Embryonic facial prominence (tissue), 1 donor: Measurements from ENCODE around the gene CFAP20DC.
"Not testable (repeated sequence)": the region's sequence is repeated elsewhere in the genome, so short reads cannot be mapped to it uniquely, and the experiment has no call there.

ENCODE experiments used
- DNase-seq: peaks from one replicate; pipeline ENCODE4 v3.0.0-alpha.2; 2016; ENCODE audit errors: extremely low spot score

The CFAP20DC gene

DNA sequence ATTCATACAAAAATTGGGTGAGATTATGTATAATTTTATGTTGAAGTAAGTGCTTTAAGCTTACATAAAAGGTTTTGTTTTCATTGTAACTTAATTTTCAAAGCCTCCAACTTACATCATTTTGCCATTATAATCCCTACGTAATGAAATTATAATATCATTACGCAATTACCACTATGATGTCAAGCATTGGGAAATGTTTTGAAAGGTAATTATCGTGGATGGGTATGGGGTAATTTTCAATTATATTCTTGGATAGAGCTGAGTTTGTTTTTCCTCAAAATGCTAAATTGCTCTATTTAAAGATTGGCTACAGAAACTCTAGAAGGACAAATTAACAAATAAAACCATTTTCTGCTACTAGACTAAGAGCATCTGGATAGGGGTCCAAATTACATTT is 303.1 kb downstream of the CFAP20DC start:
- no peak for DNase-seq

DNA sequence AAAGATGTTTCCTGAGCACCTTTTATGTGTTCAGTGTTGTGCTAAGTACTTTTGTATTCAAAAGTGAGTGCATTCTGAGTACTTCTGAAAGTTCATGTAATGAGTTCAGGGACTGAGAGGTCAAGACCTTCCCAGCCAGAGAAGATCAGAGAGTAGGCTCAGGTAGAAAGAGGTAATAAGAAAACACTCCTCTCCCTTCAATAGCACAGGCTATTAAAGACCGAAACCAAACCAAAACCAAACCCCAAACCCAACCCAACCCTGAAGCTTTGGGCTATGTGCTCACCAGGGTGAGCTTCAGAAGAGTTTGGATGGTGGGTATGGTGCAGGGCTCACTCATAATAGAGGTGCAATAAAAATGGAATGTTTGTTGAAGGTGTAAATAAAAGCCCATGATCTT is 306.5 kb downstream of the CFAP20DC start:
- DNase-seq: no peak

DNA sequence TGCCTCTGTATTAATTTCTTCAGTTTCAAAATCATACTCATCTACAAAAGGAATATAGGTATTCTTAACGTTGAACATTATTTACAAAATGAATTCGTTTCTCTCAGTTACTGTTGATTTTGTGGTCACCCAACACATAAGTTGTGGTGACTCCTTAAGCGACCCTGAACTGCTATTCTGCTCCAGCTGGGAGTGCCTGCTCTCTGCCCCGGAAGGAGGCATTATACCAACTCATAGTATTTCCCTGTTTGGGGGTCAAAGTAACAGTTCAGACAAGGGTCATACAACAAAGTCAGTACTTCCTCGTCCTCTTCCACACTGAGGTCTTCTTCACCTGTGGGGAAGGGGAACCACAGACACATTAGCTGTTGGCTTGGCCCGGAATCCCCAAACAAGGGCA is 307.6 kb downstream of the CFAP20DC start:
- DNase-seq: no peak

DNA sequence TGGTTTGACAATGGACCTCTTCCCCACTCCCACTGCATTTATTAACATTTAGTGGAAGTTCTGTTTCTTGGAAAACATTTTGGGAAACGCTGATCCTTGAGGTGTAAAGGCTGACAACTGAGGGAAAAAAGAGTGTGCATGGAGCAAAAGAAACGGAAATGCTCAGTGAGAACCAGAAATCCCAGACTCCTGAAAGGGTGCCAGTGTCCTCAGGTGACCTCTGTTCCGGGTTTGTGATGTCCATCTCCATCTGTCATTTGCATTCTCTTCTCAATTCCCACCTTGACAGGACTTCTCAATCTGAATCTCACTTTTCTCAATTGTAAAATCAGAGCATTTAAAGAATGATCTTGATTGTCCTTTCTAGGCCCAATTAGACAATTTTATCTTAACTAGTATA is 312.2 kb downstream of the CFAP20DC start:
- DNase-seq: no peak

DNA sequence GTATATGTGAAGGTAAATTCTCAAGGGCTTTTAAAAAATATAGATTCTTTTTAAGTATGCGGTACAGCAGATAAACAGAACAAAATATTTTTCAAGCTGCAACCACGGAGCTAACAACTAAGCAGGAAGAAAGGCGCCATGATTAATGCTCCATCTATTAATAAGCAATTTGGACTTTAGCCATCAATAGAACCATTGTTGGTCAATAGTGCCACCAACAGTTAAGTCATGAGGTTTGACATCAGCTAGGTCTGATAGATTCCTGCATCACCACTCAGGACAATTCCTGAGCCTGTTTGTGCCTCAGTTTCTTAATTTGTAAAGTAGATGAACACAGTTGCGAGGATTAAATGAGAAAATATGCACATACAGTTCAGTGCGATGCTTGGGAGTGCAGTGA is 318.2 kb downstream of the CFAP20DC start:
- DNase-seq: no peak

DNA sequence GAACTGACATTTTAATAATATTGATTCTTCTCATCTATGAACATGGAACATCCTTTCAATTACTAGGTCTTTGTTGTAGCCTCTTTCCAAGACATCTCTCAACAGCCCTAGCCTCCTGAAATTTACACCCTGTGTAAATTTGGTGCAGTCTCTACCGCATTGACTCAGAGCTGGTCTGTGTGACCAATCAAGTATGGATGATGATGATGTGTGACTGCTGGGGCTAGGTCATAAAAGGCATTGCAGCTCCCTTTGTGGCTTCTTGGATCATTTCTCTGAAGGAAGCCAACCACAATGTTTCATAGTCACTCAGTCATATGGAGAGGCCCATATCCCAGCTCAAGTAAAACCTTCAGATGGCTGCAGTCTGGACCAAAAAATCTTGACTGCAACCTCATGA is 321.1 kb downstream of the CFAP20DC start:
- DNase-seq: no peak

DNA sequence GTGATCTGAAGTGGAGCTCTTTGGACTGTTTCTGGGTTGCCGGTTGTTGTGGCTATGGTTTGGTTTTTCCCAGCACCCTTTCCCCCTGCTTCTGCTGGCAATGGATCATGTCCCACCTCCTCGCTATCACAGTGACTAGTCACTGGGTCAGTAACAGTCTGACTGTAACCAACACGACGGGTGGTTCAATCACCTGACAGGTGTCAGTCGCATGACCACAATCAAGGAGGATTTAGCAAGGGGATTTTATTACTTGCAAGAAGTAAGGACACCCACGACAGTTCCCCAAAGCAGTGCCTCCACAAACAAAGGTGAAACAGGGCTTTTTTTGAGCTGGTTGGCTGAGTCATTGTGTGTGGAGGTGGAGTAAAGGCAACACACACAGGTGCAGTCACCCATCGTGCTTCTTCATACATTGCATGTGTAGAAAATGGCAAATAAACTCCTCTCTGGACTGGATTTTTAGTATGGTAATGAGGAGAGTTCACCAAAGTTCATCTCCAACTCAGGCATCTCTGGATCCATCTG is 324.4 kb downstream of the CFAP20DC start:
- DNase-seq: no peak

DNA sequence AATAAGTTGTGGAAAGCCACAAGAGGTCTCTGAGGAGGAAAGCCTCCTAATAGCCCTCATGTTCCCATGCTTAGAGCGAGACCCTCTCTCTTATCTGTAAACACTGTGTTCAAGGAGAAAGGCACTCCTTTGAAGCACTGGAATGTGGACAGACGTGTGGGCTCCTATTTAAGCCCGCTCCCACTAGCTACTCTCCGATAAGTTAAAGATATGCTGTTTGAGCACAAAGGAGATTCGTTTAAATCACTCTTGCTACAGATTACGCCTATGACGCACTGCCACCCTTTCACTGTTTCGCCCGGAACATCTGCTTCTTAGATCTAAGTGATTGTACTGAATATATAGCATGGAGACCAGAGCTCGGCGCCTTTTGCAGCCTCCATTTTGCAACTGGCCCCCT is 325.5 kb downstream of the CFAP20DC start:
- DNase-seq: no peak

DNA sequence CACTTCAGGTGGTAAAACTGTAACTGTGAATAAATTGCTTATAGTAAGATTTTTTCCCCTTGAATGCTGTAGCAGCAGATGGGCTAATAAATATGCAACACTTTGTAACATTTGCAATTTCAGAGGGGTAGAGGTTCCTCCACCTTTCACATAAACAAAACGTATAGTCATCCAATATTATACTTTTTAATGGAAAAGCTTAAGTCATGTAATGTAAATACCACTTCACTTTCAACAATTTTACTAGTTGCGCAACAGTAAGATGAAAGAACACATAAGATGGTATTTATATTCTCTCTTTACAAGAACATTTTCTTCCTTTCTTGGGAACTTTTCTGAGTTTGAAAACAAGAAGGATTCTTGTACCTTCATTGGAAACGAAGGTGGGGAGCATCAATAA is 326.7 kb downstream of the CFAP20DC start:
- DNase-seq: no peak

DNA sequence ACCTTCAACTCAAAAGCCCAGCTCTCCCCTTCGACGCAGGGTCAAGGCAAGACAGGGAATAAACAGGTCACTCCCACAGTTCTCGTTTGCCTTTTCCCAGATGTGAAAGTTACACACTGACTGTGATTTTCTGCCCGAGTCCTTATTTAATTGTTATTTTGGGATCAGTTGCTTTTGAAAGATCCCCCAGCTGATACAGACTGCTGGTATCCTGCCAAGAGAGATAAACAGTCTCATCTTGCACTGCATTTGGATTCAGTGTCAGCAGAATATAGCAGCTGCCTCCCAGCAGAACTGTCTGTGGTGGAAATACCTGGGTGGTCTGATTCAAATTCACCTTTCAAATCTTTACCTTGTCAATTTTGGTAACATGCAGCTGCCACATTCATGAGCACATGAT is 327.3 kb downstream of the CFAP20DC start:
- DNase-seq: no peak

DNA sequence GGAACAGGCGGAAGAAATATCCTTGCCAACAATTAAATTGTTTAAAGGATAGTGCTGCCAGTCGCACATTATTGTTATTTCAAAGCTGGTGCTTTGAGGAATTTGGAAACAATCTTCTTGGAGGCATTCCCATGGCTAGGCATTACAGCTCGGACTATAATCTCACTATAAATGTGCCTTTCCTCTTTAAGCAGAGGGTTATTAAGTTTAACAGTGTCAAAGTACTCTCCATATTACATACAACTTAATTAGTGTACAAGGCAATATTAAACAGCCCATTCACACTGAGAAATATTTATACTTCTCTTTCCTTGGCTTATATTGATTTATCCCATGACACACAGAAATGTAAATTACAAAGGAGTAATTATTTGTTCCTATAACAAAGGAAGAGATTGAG is 329.3 kb downstream of the CFAP20DC start:
- no peak for DNase-seq

DNA sequence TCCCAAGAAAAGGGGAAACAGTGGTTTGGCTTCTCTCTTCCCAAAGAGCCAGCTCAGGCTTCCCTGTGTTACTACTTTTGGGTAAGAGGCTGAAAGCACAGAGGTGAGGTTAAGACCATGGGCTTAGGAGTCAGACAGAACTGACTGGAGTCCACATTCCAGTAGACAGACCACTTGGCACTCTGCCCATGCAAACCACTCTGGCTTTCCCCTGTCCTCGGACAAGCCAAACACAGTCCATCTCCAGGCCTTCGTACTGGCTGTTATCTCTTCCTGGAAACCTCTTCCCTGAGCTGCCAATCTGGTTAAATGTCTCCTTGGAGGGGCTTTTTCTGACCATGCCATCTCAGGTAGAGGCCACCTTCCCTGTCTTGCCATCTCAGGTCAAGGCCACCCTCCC is 330.1 kb downstream of the CFAP20DC start:
- DNase-seq: no peak

DNA sequence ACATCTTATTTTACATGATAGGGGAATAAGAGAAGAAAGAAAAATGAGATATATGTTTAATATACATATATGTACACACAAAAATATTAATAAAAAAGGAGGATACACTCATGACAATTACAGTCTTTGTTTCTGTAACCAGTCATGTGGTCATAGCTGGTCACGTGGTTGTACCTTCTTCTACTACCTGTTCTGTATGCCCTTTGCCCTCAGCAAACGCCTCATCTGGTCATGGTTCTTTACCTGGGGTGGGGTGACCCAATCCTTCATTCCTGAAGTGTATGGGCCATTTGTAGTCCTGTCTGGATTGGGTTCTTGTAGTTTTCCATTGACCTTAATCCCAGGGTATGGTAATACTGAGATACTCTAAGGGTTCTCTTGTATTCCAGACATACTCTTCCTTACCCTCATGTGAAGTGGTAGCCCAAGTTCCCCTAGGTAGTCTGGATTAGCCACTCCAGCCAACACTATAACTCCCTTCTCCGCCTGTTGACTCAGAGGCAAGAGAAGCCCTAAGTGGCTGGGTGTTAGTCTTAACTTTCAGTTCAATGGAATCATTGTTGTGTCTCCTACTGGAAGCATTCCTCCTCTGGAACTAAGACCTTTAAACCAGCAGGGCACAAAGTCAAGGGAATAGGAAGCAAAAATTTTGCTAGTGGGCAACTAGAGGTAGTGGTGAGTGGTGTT is 336.0 kb downstream of the CFAP20DC start:
- DNase-seq: no peak

DNA sequence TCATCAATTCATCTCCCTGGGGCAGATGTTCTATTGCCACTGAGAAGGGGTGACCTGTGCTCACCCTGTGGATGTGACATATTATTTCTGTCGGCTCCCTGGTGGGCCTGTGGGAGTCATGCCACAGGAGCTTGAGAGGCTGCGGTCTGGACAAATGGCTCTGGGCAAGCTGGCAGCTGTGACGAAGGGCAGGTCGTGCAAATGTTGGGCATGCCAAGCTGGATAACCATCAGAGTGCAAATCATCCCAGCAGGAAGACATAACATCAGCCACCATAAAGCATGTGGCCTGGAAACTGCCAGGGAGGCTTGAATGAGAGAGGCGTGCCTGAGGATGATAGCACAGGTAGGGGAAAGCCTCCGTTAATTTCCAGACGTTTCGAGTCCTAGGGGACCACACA is 338.0 kb downstream of the CFAP20DC start:
- no peak for DNase-seq

DNA sequence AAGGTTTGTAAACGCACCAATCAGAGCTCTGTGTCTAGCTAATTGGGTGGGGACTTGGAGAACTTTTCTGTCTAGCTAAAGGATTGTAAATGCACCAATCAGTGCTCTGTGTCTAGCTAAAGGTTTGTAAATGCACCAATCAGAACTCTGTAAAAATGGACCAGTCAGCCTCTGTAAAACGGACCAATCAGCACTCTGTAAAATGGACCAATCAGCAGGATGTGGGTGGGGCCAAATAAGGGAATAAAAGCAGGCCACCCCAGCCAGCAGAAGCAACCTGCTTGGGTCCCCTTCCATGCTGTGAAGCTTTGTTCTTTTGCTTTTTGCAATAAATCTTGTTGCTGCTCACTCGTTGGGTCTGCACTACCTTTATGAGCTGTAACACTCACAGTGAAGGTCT is 340.8 kb downstream of the CFAP20DC start:
- DNase-seq: not testable (repeated sequence)

DNA sequence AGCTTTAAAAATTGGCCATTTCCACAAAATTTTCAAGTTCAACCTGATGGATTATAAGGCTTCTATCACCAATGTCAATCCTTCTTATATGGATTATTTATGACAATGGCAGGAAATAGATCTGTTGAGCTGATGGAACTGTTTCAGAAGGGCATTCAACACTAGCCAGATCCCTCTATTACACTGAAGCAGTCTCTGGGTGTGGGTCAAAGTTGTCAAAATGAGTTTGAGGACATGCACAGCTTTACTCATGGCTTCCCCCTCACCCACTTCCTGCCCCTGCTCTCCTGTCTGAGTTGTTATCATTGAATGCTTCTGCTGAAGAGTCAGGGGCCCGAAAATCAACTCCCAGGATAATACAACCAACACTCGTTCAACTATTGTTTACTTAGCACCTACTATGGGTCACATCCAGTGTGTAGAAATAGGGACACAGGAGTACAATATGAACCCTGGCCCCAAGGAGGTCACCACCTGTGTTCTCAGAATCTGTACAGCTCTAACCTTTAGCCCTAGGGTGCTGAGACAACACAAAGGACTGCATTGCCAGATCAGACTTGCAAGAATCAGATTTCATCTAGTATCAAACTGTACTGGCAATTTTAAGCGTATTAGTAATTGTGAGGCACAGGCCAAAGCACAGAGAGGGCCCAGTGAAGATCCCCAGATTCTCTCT is 341.6 kb downstream of the CFAP20DC start:
- DNase-seq: no peak

DNA sequence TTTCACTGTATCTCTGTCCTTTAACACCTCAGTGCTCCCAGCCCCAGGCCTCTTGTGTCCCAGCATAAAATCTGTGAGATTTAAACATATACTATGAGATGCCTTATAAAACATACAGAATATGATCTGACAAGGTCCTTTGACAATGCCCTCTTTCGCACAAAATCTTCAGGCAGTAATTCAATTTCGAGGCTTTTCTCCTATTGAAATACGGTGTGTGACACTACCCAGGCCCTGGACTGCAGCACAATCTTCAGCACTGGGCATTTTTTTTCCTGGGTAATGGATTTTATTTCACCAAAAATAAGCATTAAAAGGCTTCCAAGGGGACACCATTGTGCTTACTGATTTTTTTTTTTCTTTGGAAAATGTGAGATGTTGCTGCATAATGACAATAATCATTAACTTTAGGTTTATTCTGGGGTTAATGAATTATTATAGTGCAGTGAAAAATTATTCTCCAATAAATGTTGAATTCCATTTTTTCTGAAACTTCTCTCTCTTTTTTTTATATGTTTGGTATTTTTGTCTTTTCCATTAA is 342.4 kb downstream of the CFAP20DC start:
- DNase-seq: no peak

DNA sequence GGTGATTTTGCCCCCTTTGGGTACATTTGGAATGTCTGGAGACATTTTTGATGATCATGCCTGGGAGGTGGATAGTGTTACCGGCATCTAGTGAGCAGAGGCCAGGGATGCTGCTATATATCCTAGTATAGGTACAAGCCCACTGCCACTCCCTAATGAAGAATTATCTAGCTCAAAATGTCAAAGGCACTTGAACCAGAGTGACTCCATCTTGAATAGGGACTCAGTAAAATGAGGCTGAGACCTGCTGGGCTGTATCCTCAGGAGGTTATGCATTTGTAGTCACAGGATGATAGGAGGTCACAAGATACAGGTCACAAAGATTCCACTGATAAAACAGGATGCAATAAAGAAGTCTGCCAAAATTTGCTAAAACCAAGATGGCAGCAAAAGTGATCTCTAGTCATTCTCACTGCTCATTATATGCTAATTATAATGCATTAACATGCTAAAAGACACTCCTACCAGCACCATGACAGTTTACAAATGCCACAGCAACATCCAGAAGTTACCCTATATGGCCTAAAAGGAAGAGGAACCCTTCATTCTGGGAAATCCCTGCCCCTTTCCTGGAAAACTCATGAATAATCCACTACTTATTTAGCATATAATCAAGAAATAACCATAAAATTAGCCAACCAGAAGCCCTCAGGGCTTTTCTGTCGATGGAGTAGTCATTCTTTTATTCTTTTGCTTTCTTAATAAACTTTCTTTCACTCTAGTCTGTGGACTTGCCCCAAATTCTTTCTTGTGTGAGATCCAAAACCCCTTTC is 343.2 kb downstream of the CFAP20DC start:
- no peak for DNase-seq

DNA sequence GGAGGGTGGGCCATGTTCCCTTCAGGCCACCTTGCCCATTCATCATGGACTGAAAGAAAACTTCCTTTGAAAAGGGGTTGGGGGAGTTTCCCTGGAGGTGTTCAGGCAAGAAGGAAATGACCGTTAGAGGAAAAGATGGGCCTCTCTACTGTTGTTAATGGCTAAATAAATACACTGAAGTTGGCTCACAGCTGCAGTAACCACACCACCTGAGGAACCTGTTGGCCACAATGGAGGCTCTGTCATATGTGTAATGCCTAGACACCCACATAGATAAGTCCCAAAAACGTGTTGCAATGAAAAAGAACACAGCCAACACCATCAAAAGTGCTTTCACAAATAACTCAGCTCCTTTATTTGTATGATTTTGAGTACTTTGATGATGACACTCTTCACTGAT is 345.1 kb downstream of the CFAP20DC start:
- no peak for DNase-seq

DNA sequence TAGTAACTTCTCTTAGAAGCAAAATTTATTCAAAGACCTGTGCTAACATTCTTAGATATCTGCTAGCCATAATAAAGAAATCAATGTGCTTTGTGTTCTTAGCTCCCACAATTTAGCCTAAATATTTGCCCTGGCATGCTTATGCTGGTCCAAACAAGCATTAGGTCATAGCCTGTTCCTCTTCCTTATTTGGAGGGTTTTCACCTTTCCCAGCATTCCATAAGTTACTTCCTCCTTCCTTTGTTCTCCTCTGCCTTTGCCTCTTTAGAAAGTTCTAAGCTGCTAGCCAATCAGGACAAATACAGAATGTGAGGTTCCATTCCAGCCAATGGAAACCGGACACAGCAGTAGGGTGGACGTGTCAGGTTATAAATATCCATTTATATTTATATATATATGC is 345.5 kb downstream of the CFAP20DC start:
- DNase-seq: not testable (repeated sequence)

DNA sequence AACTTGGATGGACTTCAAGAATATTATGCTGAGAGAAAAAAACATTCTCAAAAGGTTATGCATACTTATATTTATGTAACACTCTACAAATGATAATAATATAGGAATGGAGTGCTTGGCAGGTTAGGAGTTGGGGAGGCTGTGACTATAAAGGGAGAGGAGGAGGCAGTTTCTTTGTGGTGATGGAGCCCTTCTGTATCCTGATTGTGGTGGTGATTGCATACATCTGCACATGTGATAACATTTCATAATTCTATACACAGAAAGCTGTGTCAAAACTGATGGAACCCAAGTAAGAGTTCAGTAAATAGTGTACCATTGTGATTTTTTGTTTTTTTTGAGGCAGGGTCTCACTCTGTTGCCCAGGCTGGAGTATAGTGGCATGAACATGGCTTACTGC is 351.6 kb downstream of the CFAP20DC start:
- no peak for DNase-seq

DNA sequence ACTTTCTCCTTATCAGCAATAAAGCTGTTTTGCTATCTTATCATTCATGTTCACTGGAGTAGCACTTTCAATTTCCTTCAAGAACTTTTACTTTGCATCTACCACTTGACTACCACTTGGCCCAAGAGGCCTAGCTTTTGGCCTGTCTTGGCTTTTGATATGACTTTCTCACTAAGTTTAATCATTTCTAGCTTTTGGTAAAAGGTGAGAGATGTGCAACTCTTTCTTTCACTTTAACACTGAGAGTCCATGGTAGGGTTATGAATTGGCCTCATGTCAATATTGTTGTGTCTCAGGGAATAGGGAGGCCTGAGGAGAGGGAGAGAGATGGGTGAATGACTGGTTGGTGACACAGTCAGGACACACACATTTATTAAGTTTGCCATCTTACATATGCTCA is 352.3 kb downstream of the CFAP20DC start:
- DNase-seq: no peak
